ENCODE results near the gene MAPK14. TPM values are rescaled to one million over a fixed set of nuclear protein-coding genes. Genes with fewer than 3 reads are reported as not detected.
A peak's percentile ranks its signal among the peaks of the same experiment; 100 is the strongest.

The MAPK14 gene
- total RNA-seq, 3 donors from 2014 or later (not counting 1 experiment from before 2014, with no cell fraction given), result 68.0 to 106 (median 84.5) TPM

- Mint-ChIP-seq H3K27ac (peak overlapping the region; percentile 100), H3K4me3 (peak overlapping the region; percentile 80), H3K9me3 (no peaks in the 10 kb centered on the region), H3K27me3 (ENCODE audit: low read depth in 2 of 2) (no peaks in the 10 kb centered on the region), H3K4me1 (peaks cover 95% of the 10 kb centered on the region in 2 donors), H3K36me3 (no peaks in the 10 kb centered on the region)
- no peaks in the 10 kb centered on the region for H3K9me3 ChIP-seq (ENCODE audit: control insufficient read depth, insufficient read depth, low read length)
- intact Hi-C loops (cut with micrococcal nuclease), result loop anchor here (1.0 kb wide), 1 partner anchor 91 kb away; the partner anchor contains the start of gene MAPK14
- 11% methylated on average over 3 of the region's 4 CpGs for WGBS (ENCODE audit: insufficient coverage)
- no peak overlapping the region for H3K4me3 ChIP-seq (ENCODE audit: low read length)
- DNase-seq, result peak; percentile 77 to 89
- ATAC-seq, result peak; percentile 74 to 91 (median 85)
- H3K27ac ChIP-seq (ENCODE audit: low read length), result peak overlapping the region; percentile 98
- no peaks in the 10 kb centered on the region for H3K27me3 ChIP-seq (ENCODE audit: control insufficient read depth, insufficient read depth, low read length)
- no peaks in the 10 kb centered on the region for H3K36me3 ChIP-seq (ENCODE audit: control insufficient read depth, insufficient read depth, low read length)
- TF ChIP-seq CTCF (IDR thresholded peaks at IDR 0.05), result no peak
- peaks cover 94% of the 10 kb centered on the region for H3K4me1 ChIP-seq (ENCODE audit: control insufficient read depth, insufficient read depth, low read length)
Measured at GRCh38 chr6:36118550-36119107, 91.0 kb downstream of the MAPK14 start.

GRCh38 chr6:36119209-36119608 is 91.6 kb downstream of the MAPK14 start:
- peaks cover 90 to 95% of the 10 kb centered on the region in 2 donors for H3K4me1 Mint-ChIP-seq
- Histone ChIP-seq H3K27me3 (ENCODE audit: control insufficient read depth, insufficient read depth, low read length) (no peaks in the 10 kb centered on the region), H3K9me3 (ENCODE audit: control insufficient read depth, insufficient read depth, low read length) (no peaks in the 10 kb centered on the region), H3K36me3 (ENCODE audit: control insufficient read depth, insufficient read depth, low read length) (no peaks in the 10 kb centered on the region), H3K4me3 (ENCODE audit: low read length) (no peak overlapping the region), H3K4me1 (ENCODE audit: control insufficient read depth, insufficient read depth, low read length) (peaks cover 94% of the 10 kb centered on the region), H3K27ac (ENCODE audit: low read length) (peak overlapping the region; percentile 98)
- no peaks in the 10 kb centered on the region for H3K36me3 Mint-ChIP-seq
- WGBS (ENCODE audit: insufficient coverage), result 85% methylated on average over 4 of the region's 4 CpGs
- no peak for TF ChIP-seq CTCF (IDR thresholded peaks at IDR 0.05)
- H3K4me3 Mint-ChIP-seq, result peak overlapping the region; percentile 80
- H3K27ac Mint-ChIP-seq, result peak overlapping the region; percentile 100
- ATAC-seq, result no peak
- DNase-seq, result no peak
- H3K9me3 Mint-ChIP-seq, result no peaks in the 10 kb centered on the region
- no peaks in the 10 kb centered on the region for H3K27me3 Mint-ChIP-seq (ENCODE audit: low read depth in 2 of 2)
- intact Hi-C loops (cut with micrococcal nuclease), result no loop called here

GRCh38 chr6:36120018-36120417 is 92.4 kb downstream of the MAPK14 start:
- H3K4me1 ChIP-seq (ENCODE audit: control insufficient read depth, insufficient read depth, low read length), result peaks cover 92% of the 10 kb centered on the region
- H3K4me3 Mint-ChIP-seq, result peak overlapping the region; percentile 89
- H3K27ac Mint-ChIP-seq, result peak overlapping the region; percentile 100
- H3K27ac ChIP-seq (ENCODE audit: low read length), result peak overlapping the region; percentile 98
- H3K36me3 Mint-ChIP-seq, result no peaks in the 10 kb centered on the region
- no peak overlapping the region for H3K4me3 ChIP-seq (ENCODE audit: low read length)
- WGBS (ENCODE audit: insufficient coverage), result 59% methylated on average over 6 of the region's 6 CpGs
- no peak for DNase-seq
- H3K9me3 Mint-ChIP-seq, result no peaks in the 10 kb centered on the region
- peak in 1 of 3 donors; percentile 5 for ATAC-seq
- H3K27me3 Mint-ChIP-seq (ENCODE audit: low read depth in 2 of 2), result no peaks in the 10 kb centered on the region
- peaks cover 83 to 94% of the 10 kb centered on the region in 2 donors for H3K4me1 Mint-ChIP-seq
- H3K36me3 ChIP-seq (ENCODE audit: control insufficient read depth, insufficient read depth, low read length), result no peaks in the 10 kb centered on the region
- no peaks in the 10 kb centered on the region for H3K9me3 ChIP-seq (ENCODE audit: control insufficient read depth, insufficient read depth, low read length)
- intact Hi-C loops (cut with micrococcal nuclease), result loop anchor here (5.0 kb wide), 1 partner anchor 242 kb away; no protein-coding TSS in a partner anchor
- TF ChIP-seq CTCF (IDR thresholded peaks at IDR 0.05), result no peak
- H3K27me3 ChIP-seq (ENCODE audit: control insufficient read depth, insufficient read depth, low read length), result no peaks in the 10 kb centered on the region

All from natural killer cell (primary cell).